NCI-H1436 treated with DMSO at 0.1 percent for 48 hours (cell line): ENCODE data around the gene METTL14.

ENCODE experiments used
- DNase-seq: peaks from one replicate; lab custom pipeline; 2025; lab: John Stamatoyannopoulos, UW

METTL14 gene

GRCh38 chr4:118734491-118735205, 49.5 kb downstream of the METTL14 start:
- no peak for DNase-seq

- no peak for DNase-seq
Measured at GRCh38 chr4:118736900-118737299, 51.7 kb downstream of the METTL14 start.

DNA sequence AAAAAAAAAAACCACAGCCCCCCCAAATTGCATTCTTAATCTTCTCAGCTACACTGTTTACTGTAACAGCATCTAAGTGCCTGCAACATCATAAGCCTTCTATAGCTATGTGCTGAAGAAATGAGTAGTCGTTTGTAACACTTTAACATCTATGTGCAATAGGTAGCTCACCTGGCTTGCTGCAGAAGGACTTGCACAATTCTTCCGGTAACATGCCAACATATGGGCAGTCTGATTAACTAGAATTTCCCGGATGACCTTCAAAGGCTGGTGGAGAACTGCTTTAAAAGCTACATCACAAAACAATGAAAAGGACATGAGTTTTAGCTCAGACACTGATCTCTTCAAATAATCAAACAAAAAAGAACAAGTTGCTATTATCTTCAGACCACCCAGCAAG, 52.9 kb downstream of the METTL14 start:
- DNase-seq = no peak

GRCh38 chr4:118739022-118739713, 54.0 kb downstream of the METTL14 start:
- DNase-seq = no peak

- no peak for DNase-seq
Measured at GRCh38 chr4:118740869-118741268, 55.7 kb downstream of the METTL14 start.

DNA sequence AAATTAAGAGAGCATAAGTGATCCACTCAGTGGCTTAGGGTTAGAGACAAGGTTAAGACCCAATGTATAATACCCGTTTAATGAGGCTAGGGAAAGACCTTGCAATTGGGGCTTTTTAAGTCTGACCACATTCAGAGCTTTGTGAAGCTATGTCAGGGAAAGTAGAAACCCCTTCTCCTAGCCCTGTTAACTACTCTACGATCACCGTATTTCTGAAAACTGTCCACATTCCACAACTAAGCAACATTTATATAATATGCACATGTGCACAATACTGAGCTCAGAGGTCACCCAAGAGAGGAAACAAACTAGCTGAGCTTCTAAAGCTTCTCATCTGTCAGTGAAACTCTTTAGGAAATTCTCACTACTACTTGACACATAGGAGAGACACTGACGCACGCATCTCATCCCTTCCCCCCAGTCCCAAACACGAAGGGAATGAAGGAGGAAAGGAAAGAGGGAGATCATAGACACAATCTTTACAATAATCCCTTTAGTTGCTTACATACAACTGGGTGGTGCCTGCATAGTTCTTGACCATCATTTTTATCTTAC, 56.2 kb downstream of the METTL14 start:
- no peak for DNase-seq

DNA sequence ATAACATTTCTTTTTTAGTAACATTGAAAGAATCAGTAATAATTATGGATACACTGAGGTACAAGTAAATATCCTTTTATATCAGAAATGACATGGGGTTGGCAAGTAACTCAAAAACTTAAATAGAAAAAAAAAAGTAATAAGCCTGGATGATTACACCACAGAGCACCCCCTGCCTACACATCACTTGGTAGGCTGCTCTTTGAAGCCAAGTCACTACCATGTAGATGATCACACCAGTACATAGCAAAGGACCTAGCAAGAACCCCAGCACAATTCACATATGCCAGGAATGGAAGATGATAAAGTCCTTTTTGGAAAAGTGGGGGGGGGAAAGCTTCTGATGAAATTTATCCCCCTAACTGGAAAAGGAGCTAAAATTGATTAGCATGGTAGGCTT, 56.9 kb downstream of the METTL14 start:
- no peak for DNase-seq

DNA sequence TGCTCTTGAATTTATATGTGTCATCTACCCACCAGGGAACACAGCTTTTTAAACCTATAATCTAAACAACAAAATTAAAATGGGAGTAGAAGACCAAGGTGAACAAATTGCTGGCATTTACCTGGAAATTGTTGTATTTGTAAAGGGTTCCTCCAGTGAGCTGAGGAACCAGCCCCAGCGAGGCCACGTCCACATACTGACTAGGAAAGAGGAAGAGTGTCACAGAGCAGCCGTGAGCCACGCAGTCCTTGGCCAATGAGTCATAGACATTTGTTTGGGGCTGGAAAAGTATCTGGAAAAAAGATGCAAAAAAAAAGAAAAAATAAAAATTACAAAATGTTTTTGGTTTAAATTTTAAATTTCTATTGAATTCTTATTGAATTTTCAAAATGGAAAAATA, 58.7 kb downstream of the METTL14 start:
- DNase-seq = no peak

- DNase-seq = no peak
Measured at GRCh38 chr4:118745357-118745756, 60.2 kb downstream of the METTL14 start.

DNA sequence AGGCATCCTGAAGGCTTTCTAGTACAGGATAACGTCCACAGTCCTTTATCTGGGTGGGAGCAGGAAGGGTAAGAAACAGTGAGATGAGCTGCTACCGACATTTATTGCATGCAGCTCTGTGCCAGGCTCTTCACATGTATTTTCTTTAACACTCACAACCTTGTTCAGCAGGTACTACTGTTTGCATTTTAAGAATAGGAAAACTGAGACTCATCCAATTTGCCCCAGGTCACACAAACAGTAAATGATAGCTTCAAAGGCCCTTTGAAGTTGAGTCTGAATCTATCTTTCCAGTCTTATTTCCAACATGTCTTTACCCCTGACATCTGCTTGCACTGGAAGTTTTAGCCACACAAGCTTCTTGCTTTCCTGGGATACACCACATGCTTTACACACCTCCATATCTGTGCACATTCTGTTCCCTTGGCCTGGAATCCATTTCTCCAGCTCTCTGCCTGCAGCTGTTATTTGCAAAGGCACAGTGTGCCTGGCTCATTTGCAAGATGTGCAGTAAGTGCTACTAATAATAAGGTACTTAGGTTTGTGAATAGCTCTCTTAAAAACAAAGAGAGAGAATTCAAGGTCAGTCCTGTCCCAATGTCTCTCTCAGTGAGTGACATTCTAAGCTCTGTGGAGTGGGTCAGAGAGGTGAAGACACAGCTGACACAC, 61.2 kb downstream of the METTL14 start:
- DNase-seq = no peak

DNA sequence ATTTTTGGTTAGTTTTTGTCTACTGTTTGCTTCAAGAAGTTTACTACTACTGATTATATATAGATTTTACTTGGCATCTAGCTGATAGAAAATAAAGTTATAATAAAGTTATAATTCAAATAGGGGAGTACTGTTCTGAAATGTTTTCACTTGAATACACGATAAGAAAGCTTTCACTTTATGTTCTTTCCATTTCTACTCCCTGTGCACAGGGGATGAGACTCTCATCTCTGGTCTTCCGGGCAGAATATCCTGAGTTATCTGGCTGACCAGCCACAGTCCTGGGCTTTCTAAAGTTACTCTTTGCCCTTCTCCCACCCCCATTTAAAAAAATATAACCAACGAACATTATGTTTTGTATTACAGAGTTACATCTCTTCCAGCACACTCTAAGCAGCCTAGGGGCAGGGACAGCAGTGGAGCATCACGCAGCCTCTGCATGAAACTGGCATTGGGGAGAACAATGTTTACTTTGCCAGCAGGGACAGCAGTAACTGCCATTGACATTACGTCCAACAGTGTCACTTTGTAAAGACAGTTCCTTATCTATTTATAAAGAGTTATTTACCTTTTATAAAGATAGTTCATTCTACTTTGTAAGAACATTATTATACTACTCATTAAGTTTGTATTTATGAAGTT, 64.3 kb downstream of the METTL14 start:
- no peak for DNase-seq

- DNase-seq = no peak
Measured at GRCh38 chr4:118751629-118752323, 66.6 kb downstream of the METTL14 start.

GRCh38 chr4:118752551-118752950, 67.4 kb downstream of the METTL14 start:
- no peak for DNase-seq

GRCh38 chr4:118753096-118753495, 67.9 kb downstream of the METTL14 start:
- no peak for DNase-seq

- DNase-seq = no peak
Measured at GRCh38 chr4:118753685-118754084, 68.5 kb downstream of the METTL14 start.

DNA sequence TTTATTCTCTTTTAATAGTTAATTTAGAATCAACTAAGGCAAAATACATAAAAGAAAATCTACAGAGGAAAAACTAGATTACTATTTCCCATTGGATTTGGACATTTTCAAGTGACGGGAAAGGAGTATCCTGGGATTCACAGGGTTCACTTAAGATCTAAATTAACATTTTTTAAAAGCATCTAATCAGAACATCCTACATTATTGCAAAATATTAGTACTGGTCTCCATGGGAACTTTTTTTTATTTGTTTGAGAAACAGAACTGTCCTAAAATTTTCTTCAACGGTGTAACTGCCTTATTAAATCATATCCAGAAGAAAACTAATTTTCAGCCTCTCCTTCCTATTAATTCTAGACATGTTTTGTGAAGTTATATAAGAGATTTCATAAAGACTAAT, 69.7 kb downstream of the METTL14 start:
- no peak for DNase-seq

- no peak for DNase-seq
Measured at GRCh38 chr4:118755438-118756226, 70.4 kb downstream of the METTL14 start.

DNA sequence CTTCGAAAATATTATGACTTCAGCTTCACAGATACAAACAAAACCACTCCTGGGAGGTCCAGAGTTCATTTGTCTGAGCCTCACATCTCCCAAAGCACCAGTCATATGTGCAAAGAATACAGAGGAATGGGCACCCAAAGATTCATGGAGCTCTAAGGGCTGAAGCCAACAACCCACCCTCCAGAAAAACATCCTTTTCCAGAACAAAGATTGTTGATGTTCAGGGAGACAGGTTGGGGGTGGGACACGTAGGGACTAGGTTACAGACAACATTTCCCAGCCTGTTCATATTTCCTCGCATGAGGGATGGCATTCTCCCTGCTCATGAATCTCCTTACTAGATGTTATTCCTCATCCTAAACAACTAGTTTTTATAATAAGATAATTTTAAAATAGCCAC, 71.2 kb downstream of the METTL14 start:
- DNase-seq = no peak

DNA sequence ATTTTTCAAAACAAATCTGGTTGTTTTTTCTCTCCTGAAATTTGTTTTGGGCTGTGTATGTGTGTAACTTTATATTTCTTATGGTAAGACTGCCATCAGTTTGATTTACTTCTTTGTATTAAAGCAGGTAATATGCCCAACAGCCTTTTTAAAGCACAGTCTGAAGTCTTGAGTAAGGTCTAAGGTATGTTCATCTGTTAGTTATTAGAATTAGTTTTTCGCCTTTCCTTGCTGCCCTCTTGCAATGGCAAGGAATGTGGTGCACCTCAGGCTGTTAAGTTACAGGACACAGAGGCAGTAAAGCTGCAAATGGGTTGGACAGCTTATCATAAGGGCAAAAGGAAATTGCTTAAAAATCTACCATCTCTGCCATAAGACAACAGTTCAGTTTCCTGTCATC, 71.8 kb downstream of the METTL14 start:
- DNase-seq = no peak

- no peak for DNase-seq
Measured at GRCh38 chr4:118757761-118758251, 72.6 kb downstream of the METTL14 start.

- DNase-seq = no peak
Measured at GRCh38 chr4:118758293-118758692, 73.1 kb downstream of the METTL14 start.
